K562 (cell line): ENCODE measurements around the gene MSMO1. TPM values are rescaled to one million over a fixed set of nuclear protein-coding genes. Genes with fewer than 3 reads are reported as not detected.

ENCODE experiments used
- ASH1L ChIP-seq: fragments of 450-650 bp; IDR thresholded peaks from 2 replicates; pipeline ENCODE4 v1.6.1; 2018; ENCODE audit warnings: borderline replicate concordance, mild to moderate bottlenecking, low read depth; ENCODE audit not compliant: partially characterized antibody
- ATF6 ChIP-seq: sonication (generic); formaldehyde crosslinking; IDR thresholded peaks from 2 replicates; pipeline ENCODE4 v1.4.0; 2020; ENCODE audit warnings: mild to moderate bottlenecking, missing genetic modification reagents
- BCOR ChIP-seq: fragments of 450-650 bp; IDR thresholded peaks from 2 replicates; pipeline ENCODE4 v1.6.1; 2016
- BMI1 ChIP-seq: fragments of 150-350 bp; IDR thresholded peaks from 2 replicates; pipeline ENCODE4 v1.6.1; 2014; ENCODE audit warnings: low read length
- CBX2 ChIP-seq: fragments of 200-600 bp; sonication (generic); IDR thresholded peaks from one replicate; pipeline ENCODE4 v1.6.1; 2012; ENCODE audit warnings: mild to moderate bottlenecking, low read length, inconsistent platforms; ENCODE audit not compliant: insufficient read depth, poor library complexity, severe bottlenecking
- E2F6 ChIP-seq, 2 experiments: IDR thresholded peaks; 2 replicates each; pipeline ENCODE4 v1.6.1; 2011; ENCODE audit warnings: borderline replicate concordance in 1 of 2, control low read depth in 1 of 2, low read depth in 1 of 2, low read length in 1 of 2, mild to moderate bottlenecking in 1 of 2, mixed read lengths in 1 of 2, moderate library complexity in 1 of 2; ENCODE audit not compliant: insufficient read depth in 1 of 2, insufficient read length in 1 of 2, poor library complexity in 1 of 2, severe bottlenecking in 1 of 2; ENCODE audit errors: extremely low read depth in 1 of 2
- ELF1 ChIP-seq: fragments of 200-800 bp; sonication (Bioruptor generic); IDR thresholded peaks from 2 replicates; pipeline ENCODE4 v1.6.1; 2016; ENCODE audit warnings: missing genetic modification characterization, missing compliant biosample characterization
- FOXJ3 ChIP-seq: sonication (generic); formaldehyde crosslinking; IDR thresholded peaks from 2 replicates; pipeline ENCODE4 v1.4.0; 2020; ENCODE audit warnings: mild to moderate bottlenecking, missing genetic modification reagents
- GMEB1 ChIP-seq: fragments of 250-450 bp; sonication (Bioruptor Pico); IDR thresholded peaks from 2 replicates; pipeline ENCODE4 v1.4.0; 2020; ENCODE audit warnings: mild to moderate bottlenecking
- HNRNPH1 ChIP-seq: fragments of 200-400 bp; formaldehyde crosslinking; optimal IDR thresholded peaks from 2 replicates; pipeline ENCODE3; 2017; ENCODE audit warnings: low read depth, mild to moderate bottlenecking, low read length, moderate library complexity
- NFRKB ChIP-seq: fragments of 450-650 bp; IDR thresholded peaks from 2 replicates; pipeline ENCODE4 v1.6.1; 2016; ENCODE audit warnings: low read depth
- PKNOX1 ChIP-seq: fragments of 450-650 bp; IDR thresholded peaks from 2 replicates; pipeline ENCODE4 v1.6.1; 2016
- SIRT6 ChIP-seq: IDR thresholded peaks from one replicate; pipeline ENCODE4 v1.6.1; 2012; ENCODE audit warnings: low read depth, mild to moderate bottlenecking, control low read depth, inconsistent platforms, low read length, moderate library complexity
- SMAD2 ChIP-seq: fragments of 150-350 bp; IDR thresholded peaks from 2 replicates; pipeline ENCODE4 v1.6.1; 2014; ENCODE audit warnings: low read depth, mild to moderate bottlenecking, low read length
- SMAD4 ChIP-seq: fragments of 250-450 bp; sonication (Bioruptor Pico); conservative IDR thresholded peaks from 2 replicates; pipeline ENCODE4 v1.8.0; 2021; ENCODE audit warnings: inconsistent platforms, mild to moderate bottlenecking, moderate library complexity
- SP2 ChIP-seq: IDR thresholded peaks from 2 replicates; pipeline ENCODE4 v1.6.1; 2011; ENCODE audit warnings: mild to moderate bottlenecking, low read depth, low read length, moderate library complexity; ENCODE audit not compliant: poor library complexity, severe bottlenecking; ENCODE audit errors: extremely low read depth
- ZNF3 ChIP-seq: fragments of 250-450 bp; sonication (Bioruptor Pico); IDR thresholded peaks from 2 replicates; pipeline ENCODE4 v1.5.0; 2021; ENCODE audit warnings: mild to moderate bottlenecking, moderate library complexity
- ZNF668 ChIP-seq: fragments of 250-450 bp; sonication (Bioruptor Pico); IDR thresholded peaks from 2 replicates; pipeline ENCODE4 v1.8.0; 2022; ENCODE audit warnings: mild to moderate bottlenecking, inconsistent platforms
- ZNF695 ChIP-seq: fragments of 450-650 bp; formaldehyde crosslinking; IDR thresholded peaks from 2 replicates; pipeline ENCODE4 v1.4.0; 2020; ENCODE audit warnings: mild to moderate bottlenecking, moderate library complexity
- polyA plus RNA-seq, 8 experiments: library from polyadenylated mRNA; depleted of rRNA in 4 of 8; stranded (reverse) in 5 of 8; unstranded in 3 of 8; fragments of >200 nt; fragmentation: Nextera tagmentation in 2 of 8; fragmentation: Illumina TruSeq in 1 of 8; extraction: Ambion mirVana in 2 of 8; extraction: Trizol in 1 of 8; gene quantifications; 2 replicates each; pipeline versions ENCODE4 v1.2.1 to v1.2.3, GENCODE V29; 2011 to 2014; ENCODE audit warnings: inconsistent platforms in 1 of 8, missing spikeins in 1 of 8
- total RNA-seq, 7 experiments: library from RNA; depleted of rRNA in 6 of 7; stranded (reverse); fragments of >200 nt in 6 of 7; fragmentation: Illumina TruSeq in 2 of 7; extraction: Trizol in 2 of 7; gene quantifications; 2 replicates each; pipeline versions ENCODE4 v1.2.1 to v1.2.3, GENCODE V29; 2011 to 2021; ENCODE audit warnings: low replicate concordance in 1 of 7

Gene MSMO1
- total and polyA plus RNA-seq, 9 of the 15 experiments (the other 6 are each of a cell fraction or from before 2014, with no cell fraction given): 32.0 to 172 (median 63.5) TPM

- TF ChIP-seq ATF6 (CRISPR knock-in tag) (0 out of 2 replicates have a peak, but pooled peaks have one; percentile 22), ZNF695 (CRISPR knock-in tag) (no peak), FOXJ3 (CRISPR knock-in tag) (no peak), BMI1 (peak; percentile 90), SMAD4 (CRISPR knock-in tag) (peak; percentile 84), ZNF668 (CRISPR knock-in tag) (no peak), SP2 (peak; percentile 86), HNRNPH1 (peak; percentile 91), GMEB1 (CRISPR knock-in tag) (peak; percentile 95), BCOR (0 out of 2 replicates have a peak, but pooled peaks have one; percentile 39), CBX2 (no peak), ZNF3 (CRISPR knock-in tag) (no peak), SIRT6 (no peak), SMAD2 (no peak), ASH1L (peak; percentile 97), NFRKB (peak; percentile 74), ELF1 (tag) (no peak), E2F6 (IDR thresholded peaks at IDR 0.05; ENCODE audit: borderline replicate concordance in 1 of 2, extremely low read depth in 1 of 2, insufficient read depth in 1 of 2, insufficient read length in 1 of 2, low read depth in 1 of 2, low read length in 1 of 2, poor library complexity in 1 of 2, severe bottlenecking in 1 of 2) (peak; percentile 10 to 32), PKNOX1 (peak; percentile 98)
Observed at GRCh38 chr4:165327211-165328100, at the start of gene MSMO1 (continued).
